ENCODE measurements around the gene RNU2-1. TPM values are rescaled to one million over a fixed set of nuclear protein-coding genes. Genes with fewer than 3 reads are reported as not detected.

RNU2-1 gene
- total RNA-seq, 1 experiment from 2014 or later, result 6,186 TPM

DNA sequence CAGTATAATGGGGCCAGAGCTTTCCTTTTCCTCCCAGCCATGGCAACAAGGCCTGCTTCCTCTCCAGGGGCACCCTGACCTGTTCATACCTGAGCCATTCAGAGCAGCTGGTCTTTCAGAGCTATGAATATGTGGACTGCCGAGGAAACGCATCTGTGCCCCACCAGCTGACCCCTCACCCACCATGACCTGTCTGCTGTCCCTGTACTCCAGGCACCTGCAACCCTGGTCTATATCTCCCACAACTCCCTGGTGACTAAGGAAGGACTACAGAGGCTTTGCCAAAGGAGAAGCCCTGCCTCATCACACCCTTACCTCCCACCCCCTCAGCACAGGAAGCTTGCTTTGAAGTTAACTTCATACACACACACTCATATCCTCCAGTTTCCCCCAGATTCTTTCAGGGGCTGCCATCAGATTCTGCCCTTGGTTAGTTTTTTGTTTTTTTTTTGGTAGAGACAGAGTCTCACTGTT is 16.1 kb downstream of the RNU2-1 start:
- H3K23ac ChIP-seq (ENCODE audit: insufficient read length, low read depth, low read length), result no peak overlapping the region
- no peak overlapping the region for H2BK120ac ChIP-seq (ENCODE audit: low read depth, low read length, poor library complexity, severe bottlenecking)
- DNase-seq, result no peak
- Mint-ChIP-seq H3K27ac (peak overlapping the region in 2 of 3 experiments; percentile 7 to 8; a peak in 2 of 7 replicates), H3K9me3 (no peaks in the 10 kb centered on the region), H3K4me3 (no peak overlapping the region), H3K36me3 (ENCODE audit: insufficient read depth in 1 of 3, low read depth in 3 of 3) (peaks cover 1 to 12% (median 8%) of the 10 kb centered on the region in 3 experiments; a peak in 6 of 7 replicates), H3K27me3 (ENCODE audit: low read depth) (no peaks in the 10 kb centered on the region), H3K4me1 (peaks cover 5 to 6% of the 10 kb centered on the region in 2 experiments)
- no peak overlapping the region for H3K18ac ChIP-seq (ENCODE audit: insufficient read length, low read depth, low read length)
- no peak overlapping the region for H2BK15ac ChIP-seq (ENCODE audit: low read depth, low read length)
- H3K23me2 ChIP-seq (ENCODE audit: insufficient read length, low read depth, low read length, poor library complexity, severe bottlenecking), result no peaks in the 10 kb centered on the region
- no peak overlapping the region for H2BK20ac ChIP-seq (ENCODE audit: low read depth, low read length, poor library complexity, severe bottlenecking)
- no peak overlapping the region for H3K9ac ChIP-seq (ENCODE audit: extremely low read depth, insufficient read length, low read length)
- no CpG with 5 or more reads among the region's 2 CpGs for WGBS (ENCODE audit: extremely low coverage, insufficient read length, low lambda C conversion rate)
- H3K79me2 ChIP-seq (ENCODE audit: insufficient read depth, low read length), result no peaks in the 10 kb centered on the region
- H3K9me3 ChIP-seq (ENCODE audit: control insufficient read depth, low read depth, low read length), result no peaks in the 10 kb centered on the region
- H2BK12ac ChIP-seq (ENCODE audit: insufficient read length, low read depth, low read length), result no peak overlapping the region
- H2AFZ ChIP-seq (ENCODE audit: low read length), result no peak overlapping the region
- no peak overlapping the region for H4K8ac ChIP-seq (replicated peaks; ENCODE audit: insufficient read length, low read depth, low read length)
- H3K27me3 ChIP-seq (ENCODE audit: insufficient read depth, low read length), result no peaks in the 10 kb centered on the region
- no peak overlapping the region for H3K56ac ChIP-seq (ENCODE audit: insufficient read length, low read depth, low read length)
- no peak overlapping the region for H4K91ac ChIP-seq (ENCODE audit: insufficient read length, low read depth, low read length)
- H2AK5ac ChIP-seq (ENCODE audit: insufficient read length, low read length), result no peak overlapping the region
- no peak overlapping the region for H3K4me2 ChIP-seq (ENCODE audit: insufficient read depth, insufficient read length, low read length)
- H3T11ph ChIP-seq (ENCODE audit: low read length), result no peak overlapping the region
- H4K5ac ChIP-seq (ENCODE audit: insufficient read length, low read depth, low read length), result no peak overlapping the region
- no peaks in the 10 kb centered on the region; the same call in 1 of the 2 replicates for H3K4me1 ChIP-seq (ENCODE audit: insufficient read depth, low read length)
- TF ChIP-seq, protein P1, sequence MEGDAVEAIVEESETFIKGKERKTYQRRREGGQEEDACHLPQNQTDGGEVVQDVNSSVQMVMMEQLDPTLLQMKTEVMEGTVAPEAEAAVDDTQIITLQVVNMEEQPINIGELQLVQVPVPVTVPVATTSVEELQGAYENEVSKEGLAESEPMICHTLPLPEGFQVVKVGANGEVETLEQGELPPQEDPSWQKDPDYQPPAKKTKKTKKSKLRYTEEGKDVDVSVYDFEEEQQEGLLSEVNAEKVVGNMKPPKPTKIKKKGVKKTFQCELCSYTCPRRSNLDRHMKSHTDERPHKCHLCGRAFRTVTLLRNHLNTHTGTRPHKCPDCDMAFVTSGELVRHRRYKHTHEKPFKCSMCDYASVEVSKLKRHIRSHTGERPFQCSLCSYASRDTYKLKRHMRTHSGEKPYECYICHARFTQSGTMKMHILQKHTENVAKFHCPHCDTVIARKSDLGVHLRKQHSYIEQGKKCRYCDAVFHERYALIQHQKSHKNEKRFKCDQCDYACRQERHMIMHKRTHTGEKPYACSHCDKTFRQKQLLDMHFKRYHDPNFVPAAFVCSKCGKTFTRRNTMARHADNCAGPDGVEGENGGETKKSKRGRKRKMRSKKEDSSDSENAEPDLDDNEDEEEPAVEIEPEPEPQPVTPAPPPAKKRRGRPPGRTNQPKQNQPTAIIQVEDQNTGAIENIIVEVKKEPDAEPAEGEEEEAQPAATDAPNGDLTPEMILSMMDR (conservative IDR thresholded peaks at IDR 0.05), result no peak
- H3K79me1 ChIP-seq (ENCODE audit: insufficient read depth, low read depth, low read length, poor library complexity, severe bottlenecking), result no peaks in the 10 kb centered on the region
- H2BK5ac ChIP-seq (ENCODE audit: insufficient read length, low read length), result no peak overlapping the region
- no peaks in the 10 kb centered on the region for H4K20me1 ChIP-seq (ENCODE audit: control insufficient read depth, insufficient read depth, insufficient read length)
- H3K14ac ChIP-seq (ENCODE audit: insufficient read depth, low read length), result no peak overlapping the region
- no peak overlapping the region for H3K27ac ChIP-seq (ENCODE audit: insufficient read length, low read depth, low read length)
- no peak overlapping the region for H3K4ac ChIP-seq (ENCODE audit: low read depth, low read length)

Measured in H9 (cell line).